Measurements from ENCODE around the gene TRPM3.

DNA sequence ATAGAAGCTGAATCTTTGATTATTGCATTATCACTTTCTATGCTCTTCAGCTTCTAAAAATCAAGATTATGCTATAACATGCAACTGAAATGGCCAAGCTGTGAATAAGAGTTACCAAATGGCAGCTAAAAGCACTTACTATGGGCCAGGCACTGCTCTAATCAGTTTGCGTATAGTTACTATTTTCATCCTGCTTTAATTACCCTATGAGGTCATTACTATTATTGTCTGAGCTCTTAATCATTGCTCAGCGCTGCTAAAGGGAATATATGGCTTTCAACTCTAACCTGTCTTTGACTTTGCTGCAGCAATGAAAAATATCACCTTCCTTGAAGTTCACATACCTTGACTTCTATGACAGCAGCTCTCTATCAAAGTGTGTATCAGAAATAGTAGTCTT is 210.8 kb downstream of the TRPM3 start:
- TF ChIP-seq, protein P1, sequence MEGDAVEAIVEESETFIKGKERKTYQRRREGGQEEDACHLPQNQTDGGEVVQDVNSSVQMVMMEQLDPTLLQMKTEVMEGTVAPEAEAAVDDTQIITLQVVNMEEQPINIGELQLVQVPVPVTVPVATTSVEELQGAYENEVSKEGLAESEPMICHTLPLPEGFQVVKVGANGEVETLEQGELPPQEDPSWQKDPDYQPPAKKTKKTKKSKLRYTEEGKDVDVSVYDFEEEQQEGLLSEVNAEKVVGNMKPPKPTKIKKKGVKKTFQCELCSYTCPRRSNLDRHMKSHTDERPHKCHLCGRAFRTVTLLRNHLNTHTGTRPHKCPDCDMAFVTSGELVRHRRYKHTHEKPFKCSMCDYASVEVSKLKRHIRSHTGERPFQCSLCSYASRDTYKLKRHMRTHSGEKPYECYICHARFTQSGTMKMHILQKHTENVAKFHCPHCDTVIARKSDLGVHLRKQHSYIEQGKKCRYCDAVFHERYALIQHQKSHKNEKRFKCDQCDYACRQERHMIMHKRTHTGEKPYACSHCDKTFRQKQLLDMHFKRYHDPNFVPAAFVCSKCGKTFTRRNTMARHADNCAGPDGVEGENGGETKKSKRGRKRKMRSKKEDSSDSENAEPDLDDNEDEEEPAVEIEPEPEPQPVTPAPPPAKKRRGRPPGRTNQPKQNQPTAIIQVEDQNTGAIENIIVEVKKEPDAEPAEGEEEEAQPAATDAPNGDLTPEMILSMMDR (conservative IDR thresholded peaks at IDR 0.05): no peak
- no peak for TF ChIP-seq EZH2 (IDR thresholded peaks at IDR 0.05; ENCODE audit: low read depth)
